Naive B cell (primary cell): ENCODE results near the gene PYGO2. TPM values are rescaled to one million over a fixed set of nuclear protein-coding genes. Genes with fewer than 3 reads are reported as not detected.

ENCODE experiments used
- ATAC-seq, 2 donors: fragments of 150-1000 bp; cut with Tn5 transposase; 2 replicates each; pipeline ENCODE4 v1.10.0; 2021; ENCODE audit warnings: low read depth in 2 of 2, mild to moderate bottlenecking in 2 of 2, moderate library complexity in 2 of 2
- DNase-seq: peaks from one replicate; pipeline ENCODE4 v3.0.0; 2022
- H3K27ac Mint-ChIP-seq, 6 donors: one replicate each; pipeline ENCODE4 v1.8.0; 2020 to 2022; ENCODE audit warnings: mild to moderate bottlenecking in 6 of 6, mixed read lengths in 6 of 6, moderate library complexity in 5 of 6, inconsistent platforms in 2 of 6
- H3K27me3 Mint-ChIP-seq, 3 donors: one replicate each; pipeline ENCODE4 v1.8.0; 2021 to 2022; ENCODE audit warnings: mixed read lengths in 3 of 3, mild to moderate bottlenecking in 1 of 3
- H3K36me3 Mint-ChIP-seq, 2 donors: one replicate each; pipeline ENCODE4 v1.8.0; 2020 to 2022; ENCODE audit warnings: mixed read lengths in 2 of 2, inconsistent platforms in 1 of 2, mild to moderate bottlenecking in 1 of 2
- H3K4me1 Mint-ChIP-seq, 3 donors: one replicate each; pipeline ENCODE4 v1.8.0; 2020 to 2022; ENCODE audit warnings: mixed read lengths in 3 of 3, inconsistent platforms in 1 of 3, mild to moderate bottlenecking in 1 of 3, moderate library complexity in 1 of 3
- H3K4me3 Mint-ChIP-seq, 8 donors: one replicate each; pipeline ENCODE4 v1.8.0; 2020 to 2022; ENCODE audit warnings: mild to moderate bottlenecking in 8 of 8, mixed read lengths in 8 of 8, moderate library complexity in 8 of 8, inconsistent platforms in 2 of 8
- H3K9me3 Mint-ChIP-seq, 7 donors: one replicate each; pipeline ENCODE4 v1.8.0; 2020 to 2022; ENCODE audit warnings: mixed read lengths in 7 of 7, mild to moderate bottlenecking in 5 of 7, inconsistent platforms in 2 of 7, moderate library complexity in 1 of 7
- polyA plus RNA-seq, 6 donors: library from polyadenylated mRNA; unstranded; fragments of 300-500 nt; fragmentation: Illumina TruSeq; gene quantifications; one replicate each; pipeline ENCODE4 v1.2.3, GENCODE V29; 2021; ENCODE audit warnings: low read depth in 6 of 6

The PYGO2 gene
- polyA plus RNA-seq, 6 donors from 2014 or later: 10.0 to 45.1 (median 29.4) TPM

GRCh38 chr1:154958681-154959425, 2.7 kb downstream of the PYGO2 start:
- Mint-ChIP-seq H3K36me3 (peaks cover 0 to 5% of the 10 kb centered on the region in 2 donors), H3K27ac (peak overlapping the region in 2 of 6 donors; percentile 14 to 79), H3K27me3 (no peaks in the 10 kb centered on the region), H3K4me3 (peak overlapping the region in 5 of 8 donors; percentile 25 to 94 (median 80)), H3K4me1 (peaks cover 36 to 70% (median 61%) of the 10 kb centered on the region in 3 donors), H3K9me3 (no peaks in the 10 kb centered on the region)
- DNase-seq (no peak), ATAC-seq (no peak)

GRCh38 chr1:154958036-154958435, 3.5 kb downstream of the PYGO2 start:
- Mint-ChIP-seq H3K9me3 (no peaks in the 10 kb centered on the region), H3K4me1 (peaks cover 40 to 74% (median 61%) of the 10 kb centered on the region in 3 donors), H3K27me3 (no peaks in the 10 kb centered on the region), H3K36me3 (no peaks in the 10 kb centered on the region), H3K4me3 (peak overlapping the region in 3 of 8 donors; percentile 5 to 80 (median 79)), H3K27ac (peak overlapping the region in 3 of 6 donors; percentile 11 to 63 (median 42))
- DNase-seq (no peak), ATAC-seq (no peak)

- Mint-ChIP-seq H3K4me3 (peak overlapping the region; percentile 12 to 98 (median 60)), H3K9me3 (no peaks in the 10 kb centered on the region), H3K36me3 (no peaks in the 10 kb centered on the region), H3K4me1 (peaks cover 45 to 74% (median 62%) of the 10 kb centered on the region in 3 donors), H3K27ac (peak overlapping the region in 5 of 6 donors; percentile 66 to 100 (median 86)), H3K27me3 (no peaks in the 10 kb centered on the region)
- DNase-seq (no peak), ATAC-seq (no peak)
Measured at GRCh38 chr1:154957091-154957657, 4.4 kb downstream of the PYGO2 start.

- Mint-ChIP-seq H3K4me1 (peaks cover 48 to 78% (median 68%) of the 10 kb centered on the region in 3 donors), H3K9me3 (no peaks in the 10 kb centered on the region), H3K4me3 (peak overlapping the region; percentile 89 to 98 (median 97)), H3K36me3 (no peaks in the 10 kb centered on the region), H3K27me3 (no peaks in the 10 kb centered on the region), H3K27ac (peak overlapping the region; percentile 73 to 100 (median 99))
- ATAC-seq (no peak), DNase-seq (no peak)
Measured at GRCh38 chr1:154956544-154956941, 5.0 kb downstream of the PYGO2 start.

GRCh38 chr1:154955718-154956543, 5.7 kb downstream of the PYGO2 start, which contains the start of gene PBXIP1:
TSS of gene PBXIP1 (minus strand) at chr1:154956099. CDS start at chr1:154953721, 2,378 bp downstream.
- Mint-ChIP-seq H3K27me3 (no peaks in the 10 kb centered on the region), H3K4me1 (peaks cover 45 to 77% (median 71%) of the 10 kb centered on the region in 3 donors), H3K36me3 (peaks cover 0 to under 1% of the 10 kb centered on the region in 2 donors), H3K4me3 (peak within 1 kb of the TSS; percentile 89 to 98 (median 97)), H3K27ac (peak within 1 kb of the TSS; percentile 99 to 100 (median 99)), H3K9me3 (no peaks in the 10 kb centered on the region)
- peak; percentile 53 to 57 for ATAC-seq
- DNase-seq: peak; percentile 91

- Mint-ChIP-seq H3K27me3 (no peaks in the 10 kb centered on the region), H3K9me3 (no peaks in the 10 kb centered on the region), H3K36me3 (peaks cover 5 to 8% of the 10 kb centered on the region in 2 donors), H3K4me1 (peaks cover 50 to 76% (median 71%) of the 10 kb centered on the region in 3 donors), H3K27ac (peak overlapping the region; percentile 99 to 100 (median 99)), H3K4me3 (peak overlapping the region; percentile 89 to 98 (median 97))
- DNase-seq (peak; percentile 85), ATAC-seq (peak; percentile 77 to 81)
Measured at GRCh38 chr1:154955039-154955717, 6.4 kb downstream of the PYGO2 start.

- no peak for DNase-seq
- H3K9me3 Mint-ChIP-seq: no peaks in the 10 kb centered on the region
- no peaks in the 10 kb centered on the region for H3K27me3 Mint-ChIP-seq
- peaks cover 5 to 8% of the 10 kb centered on the region in 2 donors for H3K36me3 Mint-ChIP-seq
- no peak for ATAC-seq
- peak overlapping the region; percentile 89 to 98 (median 97) for H3K4me3 Mint-ChIP-seq
- peaks cover 50 to 72% (median 69%) of the 10 kb centered on the region in 3 donors for H3K4me1 Mint-ChIP-seq
- peak overlapping the region; percentile 99 to 100 (median 99) for H3K27ac Mint-ChIP-seq
Measured at GRCh38 chr1:154954541-154954940, 7.0 kb downstream of the PYGO2 start.

- DNase-seq (no peak), ATAC-seq (no peak)
- no peaks in the 10 kb centered on the region for H3K27me3 Mint-ChIP-seq
- H3K27ac Mint-ChIP-seq: peak overlapping the region; percentile 61 to 100 (median 91)
- peak overlapping the region in 5 of 8 donors; percentile 90 to 98 (median 97) for H3K4me3 Mint-ChIP-seq
- no peaks in the 10 kb centered on the region for H3K9me3 Mint-ChIP-seq
- peaks cover 52 to 72% (median 68%) of the 10 kb centered on the region in 3 donors for H3K4me1 Mint-ChIP-seq
- H3K36me3 Mint-ChIP-seq: peaks cover 6 to 11% of the 10 kb centered on the region in 2 donors
Measured at GRCh38 chr1:154953611-154954038, 8.0 kb downstream of the PYGO2 start.

- H3K9me3 Mint-ChIP-seq: no peaks in the 10 kb centered on the region
- ATAC-seq: no peak
- peak overlapping the region; percentile 78 to 100 (median 94) for H3K27ac Mint-ChIP-seq
- peaks cover 54 to 74% (median 64%) of the 10 kb centered on the region in 3 donors for H3K4me1 Mint-ChIP-seq
- no peaks in the 10 kb centered on the region for H3K27me3 Mint-ChIP-seq
- peak overlapping the region in 7 of 8 donors; percentile 21 to 98 (median 75) for H3K4me3 Mint-ChIP-seq
- no peak for DNase-seq
- peaks cover 9 to 18% of the 10 kb centered on the region in 2 donors for H3K36me3 Mint-ChIP-seq
Measured at GRCh38 chr1:154952664-154953063, 8.9 kb downstream of the PYGO2 start.

- peaks cover 54 to 70% (median 64%) of the 10 kb centered on the region in 3 donors for H3K4me1 Mint-ChIP-seq
- peaks cover 9 to 21% of the 10 kb centered on the region in 2 donors for H3K36me3 Mint-ChIP-seq
- peak; percentile 55 for DNase-seq
- peak overlapping the region; percentile 89 to 100 (median 94) for H3K27ac Mint-ChIP-seq
- H3K4me3 Mint-ChIP-seq: peak overlapping the region; percentile 21 to 98 (median 72)
- no peaks in the 10 kb centered on the region for H3K9me3 Mint-ChIP-seq
- H3K27me3 Mint-ChIP-seq: no peaks in the 10 kb centered on the region
- ATAC-seq: peak; percentile 38 to 48
Measured at GRCh38 chr1:154951901-154952657, 9.5 kb downstream of the PYGO2 start.

GRCh38 chr1:154948079-154948478, 13.5 kb downstream of the PYGO2 start:
- H3K27me3 Mint-ChIP-seq: no peaks in the 10 kb centered on the region
- H3K27ac Mint-ChIP-seq: peak overlapping the region in 2 of 6 donors; percentile 54 to 76
- H3K36me3 Mint-ChIP-seq: peaks cover 9 to 31% of the 10 kb centered on the region in 2 donors
- H3K4me1 Mint-ChIP-seq: peaks cover 42 to 57% (median 49%) of the 10 kb centered on the region in 3 donors
- no peaks in the 10 kb centered on the region for H3K9me3 Mint-ChIP-seq
- H3K4me3 Mint-ChIP-seq: peak overlapping the region in 1 of 8 donors; percentile 21
- no peak for DNase-seq
- no peak for ATAC-seq
